HG03558 (cell line): ENCODE results near the gene VIPR1.

Source experiments
- ATAC-seq: cut with Tn5 transposase; IDR thresholded peaks from one replicate; pipeline ENCODE4 v1.9.1; 2021; ENCODE audit warnings: moderate number of reproducible peaks; ENCODE audit not compliant: unreplicated experiment; ENCODE audit errors: extremely low read depth

The VIPR1 gene

DNA sequence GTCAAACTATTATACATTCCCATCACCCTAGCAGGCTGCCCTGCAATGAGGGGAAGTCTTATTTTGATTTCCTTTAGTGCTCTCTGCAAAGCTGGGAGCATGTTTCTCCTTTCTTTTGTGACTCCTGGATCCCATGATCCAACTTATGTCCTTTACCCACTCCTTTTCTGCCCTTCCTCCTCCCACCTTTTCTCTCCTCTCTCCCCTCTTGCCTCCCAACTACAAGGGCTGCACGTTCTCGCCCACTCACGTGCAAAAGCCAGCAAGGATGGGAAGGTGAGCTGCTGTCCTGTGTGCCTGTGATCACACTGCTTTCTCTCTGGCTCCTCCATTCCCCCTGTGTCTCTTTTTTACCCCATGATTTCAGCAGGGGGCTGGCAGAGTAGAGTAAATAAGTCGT is 6.1 kb downstream of the VIPR1 start:
- no peak for ATAC-seq

GRCh38 chr3:42509111-42509510 is 6.7 kb downstream of the VIPR1 start:
- no peak for ATAC-seq

DNA sequence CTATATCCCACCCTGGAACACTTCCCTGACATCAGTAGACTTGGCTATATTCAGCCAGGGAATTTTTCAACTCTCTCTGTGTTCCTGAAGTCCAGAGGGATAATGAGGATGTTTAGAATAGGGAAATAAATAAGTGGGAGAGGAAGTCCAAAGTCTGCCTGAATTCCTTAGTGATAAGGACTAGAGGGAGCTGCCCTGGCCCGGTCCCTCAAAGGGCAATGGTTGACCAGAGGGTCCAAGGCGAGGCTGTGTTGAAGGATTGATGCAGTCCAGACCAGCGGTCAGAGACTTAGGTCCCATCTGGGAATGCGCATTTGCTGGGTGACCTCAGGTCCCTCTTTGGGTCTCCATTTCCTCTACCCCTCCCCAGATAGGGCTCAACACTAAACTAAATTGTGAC is 7.9 kb downstream of the VIPR1 start:
- no peak for ATAC-seq

DNA sequence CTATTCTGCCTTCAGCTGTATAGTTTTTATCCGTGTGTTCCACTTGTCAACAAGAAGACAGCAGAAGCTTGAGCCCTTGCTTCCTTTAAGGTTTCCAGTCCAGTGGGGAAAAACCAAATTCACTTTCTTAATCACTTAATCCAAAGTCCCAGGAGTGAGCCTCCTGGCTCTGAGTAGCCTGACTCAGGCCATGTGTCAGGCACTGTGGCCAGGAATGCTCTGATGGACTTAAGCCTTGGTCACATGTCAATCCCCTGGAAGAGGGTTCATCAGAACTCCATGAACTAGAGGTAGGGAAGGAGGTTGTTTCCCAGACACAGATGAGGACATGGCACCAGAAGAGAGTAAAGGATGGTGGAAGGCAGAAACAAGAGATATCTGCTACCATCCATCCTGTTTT is 8.8 kb downstream of the VIPR1 start:
- no peak for ATAC-seq

GRCh38 chr3:42511736-42512135 is 9.3 kb downstream of the VIPR1 start:
- ATAC-seq, result no peak

DNA sequence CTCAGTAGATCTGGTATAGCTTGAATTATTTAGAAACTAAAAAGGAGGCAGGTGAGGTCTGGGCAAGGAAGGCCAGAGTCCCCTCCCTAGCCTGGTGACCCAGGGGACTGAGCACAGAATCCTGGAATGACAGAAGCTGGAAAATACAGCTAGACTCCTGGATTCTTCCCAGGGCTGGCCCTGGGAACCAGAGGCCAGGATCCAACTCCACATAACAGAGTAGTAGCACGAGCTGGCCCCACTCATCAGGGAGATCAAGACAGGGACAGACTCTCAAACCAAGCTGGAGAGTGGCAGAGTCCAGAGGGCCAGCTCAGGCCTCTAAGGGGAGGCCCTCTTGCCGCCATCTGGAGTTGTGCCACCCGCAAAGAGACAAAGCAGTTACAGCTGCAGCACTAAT is 10.7 kb downstream of the VIPR1 start:
- ATAC-seq, result no peak

GRCh38 chr3:42513521-42513920 is 11.1 kb downstream of the VIPR1 start:
- ATAC-seq, result no peak

DNA sequence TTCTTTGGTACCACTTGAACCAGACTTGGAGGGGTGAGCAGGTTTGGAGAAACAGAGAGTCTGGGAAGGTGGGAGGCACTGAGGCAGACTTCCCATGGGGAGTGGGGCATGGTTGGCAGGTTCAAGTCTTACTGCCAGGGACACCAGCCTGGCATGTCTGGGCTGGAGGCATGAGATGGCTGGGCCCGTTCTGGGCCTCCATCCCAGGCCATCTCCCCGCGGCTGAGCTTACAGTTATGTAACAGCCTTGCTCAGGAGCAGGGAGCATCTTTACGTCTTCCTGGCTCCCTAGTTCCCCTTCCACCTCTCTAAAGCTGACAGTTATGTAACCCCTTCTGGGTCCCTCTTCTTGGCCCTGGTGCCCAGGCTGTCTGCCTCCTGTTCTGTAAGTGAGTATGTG is 12.4 kb downstream of the VIPR1 start:
- ATAC-seq, result no peak

DNA sequence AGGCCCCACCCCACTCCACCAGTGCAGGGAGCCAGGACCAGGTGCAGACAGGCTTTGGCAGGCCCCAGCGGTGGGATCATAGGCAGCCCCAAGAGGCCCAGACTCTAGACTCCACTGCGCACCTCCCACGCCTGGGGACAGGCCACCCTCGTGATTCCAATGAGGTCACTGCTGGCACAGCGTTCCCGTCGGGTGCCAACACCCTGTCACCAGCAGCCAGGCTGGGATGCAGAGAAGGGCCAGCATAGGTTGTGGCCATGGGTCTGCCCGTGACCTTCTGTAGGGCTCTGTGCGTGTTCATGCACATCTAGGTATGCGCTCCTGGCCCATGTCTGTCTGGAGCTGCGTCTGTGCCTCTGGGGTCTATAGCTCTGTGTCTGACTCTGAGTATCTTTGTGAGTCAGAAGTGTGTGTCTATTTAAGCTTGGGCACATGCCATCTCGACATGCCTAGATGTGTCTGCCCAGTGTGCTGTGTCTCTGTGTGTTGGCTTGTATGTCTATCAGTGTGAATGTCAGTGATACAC is 13.0 kb downstream of the VIPR1 start:
- ATAC-seq, result no peak

DNA sequence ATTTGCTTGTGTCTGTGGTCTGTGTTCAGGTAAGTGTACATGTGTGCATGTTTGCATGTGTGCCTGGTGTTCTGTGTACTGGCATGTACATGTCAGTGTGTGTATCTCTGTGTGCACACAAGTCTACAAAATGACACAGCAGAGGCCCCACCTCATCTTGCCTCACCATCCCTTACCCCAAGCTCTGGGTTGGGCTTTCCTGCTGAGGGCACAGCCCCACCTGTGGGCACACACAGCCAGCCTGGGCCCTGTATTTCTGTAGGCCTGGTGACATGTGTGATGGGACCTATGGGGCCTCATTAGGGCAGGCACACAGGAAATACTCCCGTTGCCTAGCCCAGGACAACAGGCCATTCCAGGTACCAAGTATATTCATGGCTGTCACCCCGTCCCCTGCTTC is 13.5 kb downstream of the VIPR1 start:
- ATAC-seq, result no peak

DNA sequence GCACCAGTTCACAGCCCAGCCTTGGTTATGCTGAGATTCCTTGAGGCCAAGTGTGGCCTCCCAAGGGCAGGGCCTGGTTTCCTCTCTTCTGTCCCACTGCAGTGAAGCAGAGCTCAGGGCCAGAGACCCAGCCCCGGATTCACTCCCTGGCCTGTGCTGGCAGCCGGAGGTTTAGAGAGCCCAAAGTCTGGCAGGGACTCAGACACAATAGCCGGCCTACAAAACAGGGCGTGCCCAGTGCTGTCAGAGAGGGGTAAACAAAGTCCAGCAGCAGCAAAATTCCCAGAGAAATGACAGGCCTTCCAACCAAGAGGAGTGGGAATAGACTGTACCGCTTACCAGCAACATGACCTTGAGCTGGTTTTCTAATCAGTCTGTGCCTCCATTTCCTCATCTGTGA is 14.0 kb downstream of the VIPR1 start:
- no peak for ATAC-seq

- no peak for ATAC-seq
Measured at GRCh38 chr3:42517117-42517516, 14.7 kb downstream of the VIPR1 start.

- ATAC-seq, result no peak
Measured at GRCh38 chr3:42518800-42519567, 16.5 kb downstream of the VIPR1 start.

DNA sequence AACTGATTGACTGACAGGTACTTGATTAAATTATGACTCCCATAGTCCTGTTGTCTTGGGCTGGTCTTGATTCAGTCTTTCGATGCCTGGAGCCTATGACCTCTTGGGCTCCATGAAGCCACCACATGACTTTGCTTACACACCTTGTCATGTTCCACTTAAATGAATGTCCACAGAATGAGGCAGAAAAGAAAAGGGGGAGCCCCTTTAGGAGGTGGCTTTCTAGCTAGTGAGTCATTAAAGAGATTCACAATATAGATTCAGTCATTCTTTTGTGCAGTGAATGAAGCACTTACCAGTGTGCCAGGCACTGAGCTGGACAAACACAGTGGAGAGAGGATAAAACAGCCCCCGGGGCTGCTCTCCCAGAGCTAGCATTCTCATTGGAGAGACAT is 17.1 kb downstream of the VIPR1 start:
- ATAC-seq, result no peak

GRCh38 chr3:42520336-42520735 is 17.9 kb downstream of the VIPR1 start:
- no peak for ATAC-seq

- no peak for ATAC-seq
Measured at GRCh38 chr3:42520906-42521305, 18.5 kb downstream of the VIPR1 start.

DNA sequence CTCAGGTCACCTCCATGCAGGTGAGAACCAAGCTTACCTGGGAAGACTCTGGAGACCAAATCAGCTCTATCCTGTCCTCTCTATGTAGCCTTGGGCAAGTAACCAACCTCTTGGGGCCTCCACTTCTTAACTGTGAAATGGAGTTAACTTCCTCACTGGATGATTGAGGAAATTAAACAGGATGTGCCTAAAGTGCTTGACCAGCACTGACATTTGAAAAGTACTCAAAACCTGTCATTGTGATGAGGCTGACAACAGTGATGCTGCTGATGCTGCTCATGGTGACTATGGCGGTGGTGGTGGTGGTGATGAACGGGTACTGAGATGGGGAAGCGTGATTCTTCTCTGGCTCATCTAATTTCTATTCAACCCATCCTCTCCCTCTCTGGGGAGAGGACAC is 22.3 kb downstream of the VIPR1 start:
- ATAC-seq, result no peak

DNA sequence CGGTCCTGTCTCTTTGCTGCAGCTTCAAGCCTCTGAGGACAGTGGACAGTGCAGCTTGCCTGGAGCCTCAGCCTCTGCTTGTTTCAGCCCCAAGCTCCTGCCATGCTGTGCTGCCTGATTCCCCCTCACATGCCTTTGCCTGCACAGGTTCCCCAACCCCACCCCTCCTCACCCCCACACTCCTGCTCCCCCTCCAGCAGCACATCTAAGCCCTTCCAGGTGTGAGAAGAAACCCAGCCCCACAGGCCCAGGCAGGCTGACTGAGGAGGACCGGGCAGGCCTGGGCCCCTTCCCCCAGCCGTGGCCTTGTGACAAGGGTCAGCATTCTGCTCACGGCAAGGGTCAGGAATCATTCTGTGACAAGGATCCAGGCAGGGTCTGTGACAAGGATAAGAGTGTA is 22.8 kb downstream of the VIPR1 start:
- ATAC-seq, result no peak

DNA sequence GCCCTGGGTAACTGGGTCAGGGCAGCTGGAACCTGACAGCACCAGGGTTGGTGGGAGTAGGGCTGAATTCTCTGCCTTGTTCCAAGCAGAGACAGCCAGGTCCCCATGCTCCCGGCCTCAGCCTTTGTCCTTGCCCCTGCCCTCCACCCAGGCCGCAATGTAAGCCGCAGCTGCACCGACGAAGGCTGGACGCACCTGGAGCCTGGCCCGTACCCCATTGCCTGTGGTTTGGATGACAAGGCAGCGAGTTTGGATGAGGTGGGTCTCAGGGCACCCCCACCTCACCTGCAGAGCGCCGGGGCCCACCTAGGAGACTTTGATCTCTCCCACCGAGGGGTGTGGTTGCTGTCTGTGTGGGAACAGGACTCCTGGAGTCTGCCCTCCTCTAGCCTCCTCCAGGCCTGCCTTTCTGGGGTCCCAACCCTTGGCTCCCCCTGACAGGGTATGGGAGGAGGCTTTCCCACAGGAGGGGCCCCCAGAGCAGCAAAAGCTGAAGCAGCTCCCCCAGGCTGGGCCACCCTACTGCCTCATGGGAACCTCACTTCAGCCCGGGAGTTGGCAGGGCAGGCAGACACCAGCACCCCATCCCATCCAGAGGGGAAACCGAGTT is 23.4 kb downstream of the VIPR1 start:
- no peak for ATAC-seq

DNA sequence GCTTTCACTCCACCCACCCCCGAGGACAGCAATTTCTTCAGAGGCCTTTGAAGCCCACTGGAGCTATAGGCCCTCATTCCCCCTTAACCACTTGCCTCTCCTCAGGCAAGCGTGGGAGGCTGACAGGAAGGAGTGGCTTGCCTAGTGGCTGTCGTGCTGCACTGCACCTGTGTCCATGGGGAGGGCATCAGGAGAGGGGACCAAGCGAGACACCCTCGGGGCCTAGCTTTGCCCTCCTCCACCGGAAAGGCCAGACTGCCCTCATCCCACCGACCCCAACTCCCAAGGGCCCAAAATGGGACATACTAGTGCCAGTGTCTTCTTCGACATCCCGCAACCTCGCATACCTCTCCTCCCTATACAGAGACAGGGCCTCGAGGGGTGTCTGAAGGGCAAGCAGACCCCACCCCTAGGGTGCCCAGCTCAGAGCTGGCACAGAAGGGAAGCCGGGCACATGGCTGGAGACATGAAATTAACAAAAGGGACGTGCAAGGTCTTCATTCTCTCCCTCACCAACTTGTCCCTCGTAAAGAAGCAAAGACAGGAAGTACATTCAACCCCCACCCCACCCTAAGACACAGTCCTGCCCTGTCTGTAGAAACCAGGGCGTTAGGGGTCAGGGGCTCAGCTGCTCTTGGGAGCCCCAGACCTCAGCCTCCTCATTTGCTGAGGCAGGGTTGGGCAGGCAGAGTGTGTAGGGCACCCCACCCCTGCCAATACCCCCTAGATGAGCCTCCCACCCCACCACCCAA is 24.3 kb downstream of the VIPR1 start:
- ATAC-seq, result no peak

GRCh38 chr3:42527368-42527917 is 25.0 kb downstream of the VIPR1 start:
- no peak for ATAC-seq
